GM12873 (cell line): Measurements from ENCODE around the gene TLCD3B.

ENCODE experiments used
- CTCF ChIP-seq: IDR thresholded peaks from 2 replicates; pipeline ENCODE4 v1.5.1; 2012; ENCODE audit warnings: low read depth, mild to moderate bottlenecking, moderate library complexity, low read length, control low read depth; ENCODE audit not compliant: insufficient read depth; ENCODE audit errors: missing control alignments

The TLCD3B gene

GRCh38 chr16:29982560-29983419, 48.3 kb downstream of the TLCD3B start:
- no peak for TF ChIP-seq CTCF

DNA sequence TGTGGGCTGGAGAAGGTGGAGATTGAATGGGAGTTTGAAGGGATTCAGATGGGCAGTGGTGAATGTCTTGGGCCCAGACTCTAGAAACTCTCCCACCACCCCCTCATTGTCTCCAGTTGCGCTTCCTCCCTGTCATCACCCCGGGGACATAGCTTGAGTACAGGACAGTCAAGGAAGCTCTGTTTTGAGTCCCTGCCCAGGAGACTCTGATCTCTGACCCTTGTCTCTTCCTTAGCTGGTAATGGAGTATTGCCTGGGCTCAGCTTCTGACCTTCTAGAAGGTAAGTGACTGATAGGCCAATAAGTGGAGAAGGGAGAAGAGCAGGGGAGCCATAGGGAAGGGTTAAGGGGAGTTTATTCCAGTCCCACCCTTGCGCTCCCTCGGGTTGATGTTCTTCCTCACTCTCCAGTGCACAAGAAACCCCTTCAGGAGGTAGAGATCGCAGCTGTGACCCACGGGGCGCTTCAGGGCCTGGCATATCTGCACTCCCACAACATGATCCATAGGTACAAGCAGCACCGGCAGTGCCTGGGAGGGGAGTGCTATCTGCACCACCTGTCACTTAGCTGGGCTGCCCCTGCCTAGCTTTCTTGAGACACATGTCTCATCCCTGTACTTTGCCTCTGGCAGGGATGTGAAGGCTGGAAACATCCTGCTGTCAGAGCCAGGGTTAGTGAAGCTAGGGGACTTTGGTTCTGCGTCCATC, 52.4 kb downstream of the TLCD3B start:
- TF ChIP-seq CTCF = no peak

DNA sequence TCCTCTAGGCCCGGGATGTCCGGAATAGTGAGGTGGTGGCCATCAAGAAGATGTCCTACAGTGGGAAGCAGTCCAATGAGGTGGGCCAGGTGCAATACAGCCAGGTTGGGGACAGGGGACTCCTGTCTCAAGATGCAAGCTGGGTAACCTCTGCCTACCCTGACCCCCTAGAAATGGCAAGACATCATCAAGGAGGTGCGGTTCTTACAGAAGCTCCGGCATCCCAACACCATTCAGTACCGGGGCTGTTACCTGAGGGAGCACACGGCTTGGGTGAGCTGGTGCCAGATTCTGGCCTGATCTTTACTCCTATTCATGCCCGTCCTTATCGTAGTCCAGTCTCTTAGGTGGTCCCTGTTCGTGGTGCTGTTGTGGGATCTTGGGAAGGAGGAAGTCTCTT, 53.0 kb downstream of the TLCD3B start:
- TF ChIP-seq CTCF = no peak

DNA sequence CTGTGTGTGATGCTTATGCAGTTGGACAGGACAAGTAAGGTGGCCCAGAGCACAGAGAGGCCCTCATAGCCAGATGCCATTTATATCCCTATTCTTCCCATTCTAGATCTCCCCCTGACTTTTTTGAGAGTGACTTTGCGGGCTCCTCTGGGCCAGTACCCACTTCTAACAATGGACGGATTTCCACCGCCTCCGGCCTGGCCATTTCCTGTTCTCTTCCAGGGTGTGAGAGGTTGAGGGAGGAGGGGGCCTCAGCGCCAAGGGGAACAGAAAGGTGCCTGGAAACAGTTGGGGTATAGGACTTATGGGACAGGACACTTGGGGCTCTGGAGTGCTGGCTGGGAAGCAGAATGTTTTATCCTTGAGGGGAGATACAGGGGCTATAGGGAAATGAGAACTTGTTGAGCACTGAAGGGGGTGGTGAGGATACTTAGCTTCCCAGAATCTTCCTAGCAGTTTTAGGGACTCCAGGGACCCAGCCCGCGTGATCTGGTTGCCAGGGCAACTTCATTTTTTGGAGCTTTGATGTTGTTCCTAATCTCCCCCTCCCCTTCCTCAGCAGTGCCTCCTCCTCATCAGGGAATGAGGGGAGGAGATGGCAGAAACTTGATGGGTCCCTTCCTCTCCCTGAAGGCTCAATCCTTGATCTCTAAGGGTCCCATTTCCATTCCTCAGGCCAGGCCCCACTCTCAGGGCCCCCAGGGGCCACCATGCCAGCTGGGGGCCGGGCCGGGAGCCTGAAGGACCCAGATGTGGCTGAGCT, 53.8 kb downstream of the TLCD3B start:
- TF ChIP-seq CTCF = no peak

GRCh38 chr16:29975811-29976511, 55.1 kb downstream of the TLCD3B start:
- no peak for TF ChIP-seq CTCF

GRCh38 chr16:29975134-29975538, 55.9 kb downstream of the TLCD3B start:
- TF ChIP-seq CTCF = no peak
